K562 (cell line): ENCODE measurements around the gene RBSN. TPM values are rescaled to one million over a fixed set of nuclear protein-coding genes. Genes with fewer than 3 reads are reported as not detected.

Experiments used
- BCL6 ChIP-seq: fragments of 250-450 bp; sonication (Bioruptor Pico); IDR thresholded peaks from 2 replicates; pipeline ENCODE4 v1.4.0; 2020
- CC2D1A ChIP-seq: fragments of 450-650 bp; IDR thresholded peaks from 2 replicates; pipeline ENCODE4 v1.6.1; 2017; ENCODE audit warnings: mild to moderate bottlenecking
- EP400 ChIP-seq: fragments of 450-650 bp; IDR thresholded peaks from 2 replicates; pipeline ENCODE4 v1.6.1; 2017; ENCODE audit warnings: antibody characterized with exemption, mild to moderate bottlenecking, moderate library complexity
- RB1 ChIP-seq: fragments of 450-650 bp; IDR thresholded peaks from 2 replicates; pipeline ENCODE4 v1.6.1; 2017; ENCODE audit warnings: low read depth, mild to moderate bottlenecking
- RCOR1 ChIP-seq, 2 experiments: IDR thresholded peaks; 2 replicates each; pipeline ENCODE4 v1.6.1; 2012; ENCODE audit warnings: low read depth in 2 of 2, low read length in 2 of 2, borderline replicate concordance in 1 of 2, improper control_type of control experiment in 1 of 2
- XRCC5 ChIP-seq: fragments of 200-400 bp; formaldehyde crosslinking; IDR thresholded peaks from 2 replicates; pipeline ENCODE4 v1.6.1; 2017; ENCODE audit warnings: low read depth, mild to moderate bottlenecking, low read length
- polyA plus RNA-seq, 8 experiments: library from polyadenylated mRNA; depleted of rRNA in 4 of 8; stranded (reverse) in 5 of 8; unstranded in 3 of 8; fragments of >200 nt; fragmentation: Nextera tagmentation in 2 of 8; fragmentation: Illumina TruSeq in 1 of 8; extraction: Ambion mirVana in 2 of 8; extraction: Trizol in 1 of 8; gene quantifications; 2 replicates each; pipeline versions ENCODE4 v1.2.1 to v1.2.3, GENCODE V29; 2011 to 2014; ENCODE audit warnings: inconsistent platforms in 1 of 8, missing spikeins in 1 of 8
- total RNA-seq, 7 experiments: library from RNA; depleted of rRNA in 6 of 7; stranded (reverse); fragments of >200 nt in 6 of 7; fragmentation: Illumina TruSeq in 2 of 7; extraction: Trizol in 2 of 7; gene quantifications; 2 replicates each; pipeline versions ENCODE4 v1.2.1 to v1.2.3, GENCODE V29; 2011 to 2021; ENCODE audit warnings: low replicate concordance in 1 of 7
- TF ChIP-seq, protein P1 (sequence below): fragments of 450-650 bp; IDR thresholded peaks from 2 replicates; pipeline ENCODE4 v1.6.1; 2016
- TF ChIP-seq, protein P2 (sequence below): sonication (generic); formaldehyde crosslinking; IDR thresholded peaks from 2 replicates; pipeline ENCODE4 v1.8.1; 2023; ENCODE audit warnings: mild to moderate bottlenecking, missing genetic modification reagents
- TF ChIP-seq, protein P3 (sequence below): fragments of 200-800 bp; sonication (Bioruptor generic); IDR thresholded peaks from 2 replicates; pipeline ENCODE4 v1.6.1; 2017; ENCODE audit warnings: missing genetic modification characterization, missing compliant biosample characterization
- TF ChIP-seq, protein P4 (sequence below): sonication (generic); formaldehyde crosslinking; IDR thresholded peaks from 2 replicates; pipeline ENCODE4 v1.8.0; 2022; ENCODE audit warnings: missing genetic modification reagents, mild to moderate bottlenecking, moderate library complexity, borderline replicate concordance
- TF ChIP-seq, protein P5 (sequence below), 2 experiments: fragments of 450-650 bp in 1 of 2; sonication (generic) in 1 of 2; formaldehyde crosslinking in 1 of 2; IDR thresholded peaks; 2 replicates each; pipeline versions ENCODE4 v1.7.1 to v1.9.0; 2016 to 2022; ENCODE audit warnings: inconsistent platforms in 1 of 2, mild to moderate bottlenecking in 1 of 2, missing genetic modification reagents in 1 of 2

RBSN gene
- total and polyA plus RNA-seq, 9 of the 15 experiments (the other 6 are each of a cell fraction or from before 2014, with no cell fraction given), result 2.9 to 19.6 (median 15.0) TPM

DNA sequence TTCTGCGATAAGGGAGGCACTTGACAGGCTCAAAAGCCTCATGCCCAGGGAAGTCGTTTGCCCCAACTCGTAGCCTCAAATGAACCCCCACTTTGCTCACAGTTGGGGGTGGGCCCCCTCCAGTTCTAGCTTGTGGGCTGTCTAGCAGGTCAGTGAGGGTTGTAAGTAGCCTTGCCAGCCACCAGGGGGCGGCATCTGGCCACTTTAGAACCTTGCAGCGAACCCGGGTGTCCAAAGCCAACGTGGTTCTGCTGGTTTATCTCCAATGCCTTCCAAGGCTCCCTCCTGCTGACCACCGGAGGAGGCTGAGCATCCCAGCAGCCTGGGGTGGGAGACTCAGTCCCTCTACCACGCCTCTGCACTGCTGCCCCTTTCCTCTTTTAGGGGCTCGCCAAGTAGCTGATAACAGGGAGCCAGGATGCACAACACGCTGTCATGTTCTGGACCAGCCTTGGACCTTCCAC lies 9.2 kb upstream of the RBSN start (continued):
- TF ChIP-seq RCOR1 (IDR thresholded peaks at IDR 0.05; ENCODE audit: borderline replicate concordance in 1 of 2, low read depth in 2 of 2, low read length in 2 of 2), result peak in 1 of 2 experiments; percentile 58; a peak in 2 of 4 replicates
- TF ChIP-seq, protein P1, sequence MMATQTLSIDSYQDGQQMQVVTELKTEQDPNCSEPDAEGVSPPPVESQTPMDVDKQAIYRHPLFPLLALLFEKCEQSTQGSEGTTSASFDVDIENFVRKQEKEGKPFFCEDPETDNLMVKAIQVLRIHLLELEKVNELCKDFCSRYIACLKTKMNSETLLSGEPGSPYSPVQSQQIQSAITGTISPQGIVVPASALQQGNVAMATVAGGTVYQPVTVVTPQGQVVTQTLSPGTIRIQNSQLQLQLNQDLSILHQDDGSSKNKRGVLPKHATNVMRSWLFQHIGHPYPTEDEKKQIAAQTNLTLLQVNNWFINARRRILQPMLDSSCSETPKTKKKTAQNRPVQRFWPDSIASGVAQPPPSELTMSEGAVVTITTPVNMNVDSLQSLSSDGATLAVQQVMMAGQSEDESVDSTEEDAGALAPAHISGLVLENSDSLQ, result no peak
- no peak for TF ChIP-seq EP400
- no peak for TF ChIP-seq BCL6 (CRISPR knock-in tag)
- TF ChIP-seq, protein P2, sequence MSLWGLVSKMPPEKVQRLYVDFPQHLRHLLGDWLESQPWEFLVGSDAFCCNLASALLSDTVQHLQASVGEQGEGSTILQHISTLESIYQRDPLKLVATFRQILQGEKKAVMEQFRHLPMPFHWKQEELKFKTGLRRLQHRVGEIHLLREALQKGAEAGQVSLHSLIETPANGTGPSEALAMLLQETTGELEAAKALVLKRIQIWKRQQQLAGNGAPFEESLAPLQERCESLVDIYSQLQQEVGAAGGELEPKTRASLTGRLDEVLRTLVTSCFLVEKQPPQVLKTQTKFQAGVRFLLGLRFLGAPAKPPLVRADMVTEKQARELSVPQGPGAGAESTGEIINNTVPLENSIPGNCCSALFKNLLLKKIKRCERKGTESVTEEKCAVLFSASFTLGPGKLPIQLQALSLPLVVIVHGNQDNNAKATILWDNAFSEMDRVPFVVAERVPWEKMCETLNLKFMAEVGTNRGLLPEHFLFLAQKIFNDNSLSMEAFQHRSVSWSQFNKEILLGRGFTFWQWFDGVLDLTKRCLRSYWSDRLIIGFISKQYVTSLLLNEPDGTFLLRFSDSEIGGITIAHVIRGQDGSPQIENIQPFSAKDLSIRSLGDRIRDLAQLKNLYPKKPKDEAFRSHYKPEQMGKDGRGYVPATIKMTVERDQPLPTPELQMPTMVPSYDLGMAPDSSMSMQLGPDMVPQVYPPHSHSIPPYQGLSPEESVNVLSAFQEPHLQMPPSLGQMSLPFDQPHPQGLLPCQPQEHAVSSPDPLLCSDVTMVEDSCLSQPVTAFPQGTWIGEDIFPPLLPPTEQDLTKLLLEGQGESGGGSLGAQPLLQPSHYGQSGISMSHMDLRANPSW (CRISPR knock-in tag), result 0 out of 2 replicates have a peak, but pooled peaks have one; percentile 25
- TF ChIP-seq, protein P3, sequence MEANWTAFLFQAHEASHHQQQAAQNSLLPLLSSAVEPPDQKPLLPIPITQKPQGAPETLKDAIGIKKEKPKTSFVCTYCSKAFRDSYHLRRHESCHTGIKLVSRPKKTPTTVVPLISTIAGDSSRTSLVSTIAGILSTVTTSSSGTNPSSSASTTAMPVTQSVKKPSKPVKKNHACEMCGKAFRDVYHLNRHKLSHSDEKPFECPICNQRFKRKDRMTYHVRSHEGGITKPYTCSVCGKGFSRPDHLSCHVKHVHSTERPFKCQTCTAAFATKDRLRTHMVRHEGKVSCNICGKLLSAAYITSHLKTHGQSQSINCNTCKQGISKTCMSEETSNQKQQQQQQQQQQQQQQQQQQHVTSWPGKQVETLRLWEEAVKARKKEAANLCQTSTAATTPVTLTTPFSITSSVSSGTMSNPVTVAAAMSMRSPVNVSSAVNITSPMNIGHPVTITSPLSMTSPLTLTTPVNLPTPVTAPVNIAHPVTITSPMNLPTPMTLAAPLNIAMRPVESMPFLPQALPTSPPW (CRISPR knock-in tag), result peak; percentile 51
- peak; percentile 82; the same call in 1 of the 2 replicates for TF ChIP-seq XRCC5
- peak; percentile 59; the same call in 1 of the 2 replicates for TF ChIP-seq CC2D1A
- TF ChIP-seq, protein P4, sequence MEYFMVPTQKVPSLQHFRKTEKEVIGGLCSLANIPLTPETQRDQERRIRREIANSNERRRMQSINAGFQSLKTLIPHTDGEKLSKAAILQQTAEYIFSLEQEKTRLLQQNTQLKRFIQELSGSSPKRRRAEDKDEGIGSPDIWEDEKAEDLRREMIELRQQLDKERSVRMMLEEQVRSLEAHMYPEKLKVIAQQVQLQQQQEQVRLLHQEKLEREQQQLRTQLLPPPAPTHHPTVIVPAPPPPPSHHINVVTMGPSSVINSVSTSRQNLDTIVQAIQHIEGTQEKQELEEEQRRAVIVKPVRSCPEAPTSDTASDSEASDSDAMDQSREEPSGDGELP, result peak; percentile 48; the same call in 1 of the 2 replicates
- peak; percentile 58 for TF ChIP-seq RB1
- TF ChIP-seq, protein P5, sequence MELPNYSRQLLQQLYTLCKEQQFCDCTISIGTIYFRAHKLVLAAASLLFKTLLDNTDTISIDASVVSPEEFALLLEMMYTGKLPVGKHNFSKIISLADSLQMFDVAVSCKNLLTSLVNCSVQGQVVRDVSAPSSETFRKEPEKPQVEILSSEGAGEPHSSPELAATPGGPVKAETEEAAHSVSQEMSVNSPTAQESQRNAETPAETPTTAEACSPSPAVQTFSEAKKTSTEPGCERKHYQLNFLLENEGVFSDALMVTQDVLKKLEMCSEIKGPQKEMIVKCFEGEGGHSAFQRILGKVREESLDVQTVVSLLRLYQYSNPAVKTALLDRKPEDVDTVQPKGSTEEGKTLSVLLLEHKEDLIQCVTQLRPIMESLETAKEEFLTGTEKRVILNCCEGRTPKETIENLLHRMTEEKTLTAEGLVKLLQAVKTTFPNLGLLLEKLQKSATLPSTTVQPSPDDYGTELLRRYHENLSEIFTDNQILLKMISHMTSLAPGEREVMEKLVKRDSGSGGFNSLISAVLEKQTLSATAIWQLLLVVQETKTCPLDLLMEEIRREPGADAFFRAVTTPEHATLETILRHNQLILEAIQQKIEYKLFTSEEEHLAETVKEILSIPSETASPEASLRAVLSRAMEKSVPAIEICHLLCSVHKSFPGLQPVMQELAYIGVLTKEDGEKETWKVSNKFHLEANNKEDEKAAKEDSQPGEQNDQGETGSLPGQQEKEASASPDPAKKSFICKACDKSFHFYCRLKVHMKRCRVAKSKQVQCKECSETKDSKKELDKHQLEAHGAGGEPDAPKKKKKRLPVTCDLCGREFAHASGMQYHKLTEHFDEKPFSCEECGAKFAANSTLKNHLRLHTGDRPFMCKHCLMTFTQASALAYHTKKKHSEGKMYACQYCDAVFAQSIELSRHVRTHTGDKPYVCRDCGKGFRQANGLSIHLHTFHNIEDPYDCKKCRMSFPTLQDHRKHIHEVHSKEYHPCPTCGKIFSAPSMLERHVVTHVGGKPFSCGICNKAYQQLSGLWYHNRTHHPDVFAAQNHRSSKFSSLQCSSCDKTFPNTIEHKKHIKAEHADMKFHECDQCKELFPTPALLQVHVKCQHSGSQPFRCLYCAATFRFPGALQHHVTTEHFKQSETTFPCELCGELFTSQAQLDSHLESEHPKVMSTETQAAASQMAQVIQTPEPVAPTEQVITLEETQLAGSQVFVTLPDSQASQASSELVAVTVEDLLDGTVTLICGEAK (IDR thresholded peaks at IDR 0.05), result no peak
- TF ChIP-seq, protein P5 (CRISPR knock-in tag; IDR thresholded peaks at IDR 0.05), result no peak
